ENCODE measurements around the gene PTTG1IP.
A peak's percentile ranks its signal among the peaks of the same experiment; 100 is the strongest.
"Not testable (repeated sequence)": the region's sequence is repeated elsewhere in the genome, so short reads cannot be mapped to it uniquely, and the experiment has no call there.

Gene PTTG1IP

GRCh38 chr21:44879238-44879637 lies 5.7 kb upstream of the PTTG1IP start:
- not testable (repeated sequence) for DNase-seq

DNA sequence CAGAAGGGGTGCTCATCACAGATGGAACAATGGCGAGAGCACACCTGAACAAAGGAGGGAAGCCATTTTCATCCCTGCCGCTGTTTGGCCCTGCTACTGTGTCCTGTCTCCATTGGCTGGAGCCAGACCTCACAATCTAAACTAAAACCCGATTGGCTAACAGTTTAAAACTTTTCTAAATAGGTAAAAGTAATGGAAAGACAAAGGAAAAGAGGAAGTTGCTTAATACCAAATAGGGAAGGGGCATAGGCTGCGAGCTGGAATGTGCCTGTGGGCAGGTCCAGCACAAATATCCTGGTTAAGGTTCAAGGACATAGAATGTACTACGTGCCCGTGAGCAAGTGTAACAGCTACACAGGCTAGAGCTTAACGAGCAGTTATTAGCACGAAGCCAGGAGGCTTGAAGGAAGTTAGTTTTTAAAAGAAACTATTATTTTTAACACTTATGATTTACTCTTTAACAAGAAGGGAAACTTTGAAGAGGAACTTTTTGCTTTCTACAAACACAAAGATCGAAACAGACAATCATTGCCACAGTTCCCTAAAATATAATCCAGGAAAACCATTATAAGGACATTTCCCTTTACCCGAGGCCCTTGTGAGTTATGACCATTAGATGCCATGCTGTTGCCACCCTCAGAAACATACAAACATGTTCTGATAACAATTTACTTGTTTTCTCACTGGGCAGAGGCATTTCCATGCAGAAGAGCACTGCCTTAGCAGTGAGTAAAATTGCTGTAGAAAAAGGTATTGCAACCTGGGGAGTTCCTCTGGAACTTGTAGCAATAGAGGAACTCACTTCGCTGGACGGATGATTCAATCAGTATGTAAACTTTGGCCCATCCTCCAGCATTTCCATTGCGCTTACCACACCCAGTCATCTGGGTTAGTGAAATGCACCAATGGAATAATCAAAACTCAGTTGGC lies 4.8 kb upstream of the PTTG1IP start:
- DNase-seq, result no peak

GRCh38 chr21:44876849-44877575 lies 3.5 kb upstream of the PTTG1IP start:
- DNase-seq, result no peak

DNA sequence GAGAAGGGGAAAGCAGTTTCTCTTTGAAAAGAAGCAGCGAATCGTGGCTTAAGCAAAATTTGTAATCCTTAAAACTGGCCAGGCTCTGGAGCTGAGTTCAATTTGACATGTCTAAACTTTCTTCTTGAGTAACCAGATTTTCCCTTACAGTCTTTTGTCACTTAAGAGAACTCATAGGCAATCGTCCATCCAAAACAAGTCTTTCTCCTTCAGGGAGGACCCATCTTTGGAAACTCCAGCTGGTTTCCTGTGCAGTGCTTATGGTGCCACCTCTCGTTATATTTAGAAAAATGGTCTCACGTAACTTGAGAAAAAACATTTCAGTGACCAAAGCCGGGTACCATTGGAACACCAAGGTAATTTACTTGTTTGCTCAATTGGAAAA lies 1.8 kb upstream of the PTTG1IP start:
- no peak for DNase-seq

DNA sequence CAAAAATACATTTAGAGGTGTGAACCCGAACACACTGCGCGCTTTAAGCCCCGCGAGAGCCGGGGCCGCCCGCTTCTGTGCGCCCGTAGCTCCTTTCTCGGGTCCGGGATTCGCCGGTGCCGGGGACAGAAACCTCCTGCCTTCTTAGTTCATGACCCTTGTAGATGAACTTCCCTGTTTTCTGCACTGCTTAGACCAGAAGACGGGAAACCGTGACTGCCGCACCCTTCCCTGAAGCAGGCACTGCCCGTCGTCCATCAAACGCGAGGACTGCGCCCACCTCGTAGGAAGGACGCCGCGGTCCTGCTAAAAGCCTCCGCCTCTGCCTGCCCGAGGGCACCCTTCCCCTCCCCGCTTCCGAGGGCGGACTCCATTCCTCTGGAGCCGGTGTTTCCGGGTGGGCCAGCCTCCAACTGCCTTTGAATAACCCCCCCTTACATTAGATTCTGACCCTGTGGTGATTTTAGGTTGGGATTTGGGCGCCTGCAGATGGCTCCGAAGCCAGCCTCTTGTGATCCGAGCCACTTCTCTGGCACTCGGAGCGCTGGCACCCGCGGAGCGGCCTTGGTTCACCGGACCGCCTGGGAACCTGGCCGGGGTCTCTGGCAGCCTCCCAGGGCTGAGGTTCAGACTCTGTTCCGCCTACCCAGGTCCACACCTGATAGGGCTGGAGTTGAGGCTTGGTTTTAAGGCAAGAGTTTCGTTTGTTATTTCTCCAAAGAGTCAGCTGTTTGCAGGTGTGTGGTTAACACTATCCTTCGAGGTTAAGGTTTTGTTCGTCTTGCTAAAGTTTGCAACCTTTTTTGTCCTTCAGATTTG lies 1.2 kb upstream of the PTTG1IP start:
- DNase-seq, result no peak

- DNase-seq, result no peak
Measured at GRCh38 chr21:44874240-44874496, 678 bp upstream of the PTTG1IP start.

DNA sequence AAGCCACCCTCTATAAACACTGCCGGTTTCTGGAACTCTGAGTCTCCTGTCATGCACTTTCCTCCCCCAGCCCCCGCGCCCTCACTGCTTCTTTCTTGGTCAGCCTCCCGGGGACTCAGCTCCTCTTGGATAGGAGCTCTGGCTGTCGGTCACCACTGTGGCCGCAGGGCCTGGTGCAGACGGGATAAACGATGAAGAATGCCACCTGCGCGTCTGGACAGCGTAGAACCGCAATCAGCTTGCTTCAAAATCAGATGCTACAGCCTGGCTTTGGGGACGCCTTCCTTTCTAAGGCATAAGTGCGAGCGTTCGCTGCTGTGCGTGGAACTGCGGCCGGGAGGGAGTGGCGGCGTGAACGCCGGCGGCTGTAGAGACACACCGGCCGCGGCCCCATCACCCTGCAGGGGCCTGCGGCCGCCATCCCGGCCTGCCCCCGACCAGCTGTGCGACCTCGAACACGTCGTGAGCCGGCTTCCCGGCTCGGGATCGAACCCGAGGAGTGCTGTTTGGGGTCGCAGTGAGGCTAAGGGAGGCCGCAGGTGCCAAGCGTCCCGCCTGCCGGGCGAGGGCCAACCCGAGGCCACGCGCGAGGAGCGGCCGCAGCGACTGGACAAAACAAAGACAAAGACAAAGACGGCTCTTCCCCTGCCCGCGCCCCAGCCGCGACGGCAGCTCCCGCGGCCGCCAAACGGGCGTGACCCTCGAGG lies 688 bp downstream of the PTTG1IP start:
- no peak for DNase-seq

DNA sequence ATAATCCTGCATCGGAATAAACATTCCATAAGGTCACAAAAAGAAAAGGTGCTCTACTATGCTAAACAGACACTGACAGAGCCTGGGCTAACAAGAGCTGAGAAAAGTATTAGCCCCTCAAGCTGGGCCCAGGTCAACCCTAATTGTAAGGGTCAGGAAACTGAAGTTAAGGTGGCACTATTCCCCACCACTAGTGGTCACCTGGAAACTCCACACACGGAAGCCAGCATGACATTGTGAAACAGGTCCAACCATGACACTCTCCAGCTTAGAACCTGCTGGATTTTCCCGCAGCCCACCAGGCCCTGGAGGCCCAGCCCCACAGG lies 1.2 kb downstream of the PTTG1IP start:
- DNase-seq, result no peak

DNA sequence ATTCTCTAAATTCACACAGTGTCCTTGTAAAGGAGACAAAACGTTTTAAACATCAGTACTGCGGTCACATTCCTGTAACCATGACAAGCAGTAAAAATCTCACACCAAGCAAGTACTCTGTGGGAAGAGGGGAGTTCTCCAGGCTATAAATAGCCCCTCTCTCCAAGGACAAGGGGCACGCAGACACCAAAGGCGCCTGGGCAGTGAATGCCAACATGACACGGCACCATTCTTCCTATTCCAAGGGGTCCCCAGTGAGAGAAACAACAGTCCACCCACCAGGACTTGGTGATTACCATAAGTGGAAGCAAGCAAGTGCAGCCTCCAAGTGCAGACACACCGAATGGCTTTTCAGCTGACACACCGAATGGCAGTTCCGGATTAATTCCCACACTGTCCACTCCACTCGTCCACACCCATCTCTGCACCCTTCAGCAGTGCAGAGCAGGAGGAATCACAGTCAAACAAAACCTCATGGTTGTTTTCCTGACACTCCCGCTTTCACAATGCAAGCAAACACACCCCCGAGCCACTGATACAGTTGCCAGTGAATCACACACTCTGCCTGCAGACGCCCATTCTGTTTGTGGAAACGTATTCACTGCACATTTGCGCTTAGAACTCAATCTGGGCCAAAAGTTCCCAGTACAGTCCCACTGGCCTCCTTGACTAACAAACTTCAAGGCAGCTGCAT lies 1.8 kb downstream of the PTTG1IP start:
- DNase-seq, result no peak

GRCh38 chr21:44870748-44871495 lies 2.6 kb downstream of the PTTG1IP start:
- no peak for DNase-seq

- no peak for DNase-seq
Measured at GRCh38 chr21:44869781-44870747, 3.4 kb downstream of the PTTG1IP start.

DNA sequence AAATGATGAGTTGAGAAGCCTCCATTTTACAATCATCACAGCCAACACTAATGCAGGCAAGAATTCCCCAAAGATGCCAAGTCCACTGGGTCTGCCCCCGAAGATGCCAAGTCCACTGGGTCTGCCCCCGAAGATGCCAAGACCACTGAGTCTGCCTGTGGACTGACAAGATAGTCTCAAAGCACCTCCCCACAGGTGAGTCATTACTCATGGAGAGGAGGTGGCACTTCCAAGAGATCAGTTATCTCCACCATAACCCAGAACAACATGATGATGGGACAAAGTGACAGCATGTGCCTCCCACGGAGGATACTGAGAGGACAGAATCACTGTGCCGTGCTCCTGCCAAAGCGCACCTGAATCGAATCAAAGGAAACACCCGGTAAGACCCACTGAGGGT lies 4.8 kb downstream of the PTTG1IP start:
- DNase-seq, result no peak

GRCh38 chr21:44867999-44868700 lies 5.3 kb downstream of the PTTG1IP start:
- peak; percentile 50 for DNase-seq

- DNase-seq, result no peak
Measured at GRCh38 chr21:44867464-44867863, 6.0 kb downstream of the PTTG1IP start.

DNA sequence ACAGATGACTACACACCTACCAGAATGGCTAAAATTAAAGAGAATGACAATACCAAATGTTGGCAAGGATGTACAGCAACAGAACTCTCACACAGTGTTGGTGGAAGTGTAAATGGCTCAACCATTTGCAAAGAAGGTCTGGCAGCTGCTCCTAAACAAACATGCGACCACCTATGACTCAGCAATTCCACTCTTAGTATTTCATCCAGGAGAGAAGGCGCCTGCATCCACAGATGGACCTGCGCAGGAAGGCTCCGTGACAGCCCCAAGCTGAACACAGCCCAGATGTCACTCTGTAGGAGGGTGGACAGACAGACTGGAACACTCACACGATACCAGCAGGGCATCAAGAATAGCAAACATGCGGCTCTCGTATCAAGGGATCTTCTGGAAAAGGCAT lies 6.7 kb downstream of the PTTG1IP start:
- no peak for DNase-seq

DNA sequence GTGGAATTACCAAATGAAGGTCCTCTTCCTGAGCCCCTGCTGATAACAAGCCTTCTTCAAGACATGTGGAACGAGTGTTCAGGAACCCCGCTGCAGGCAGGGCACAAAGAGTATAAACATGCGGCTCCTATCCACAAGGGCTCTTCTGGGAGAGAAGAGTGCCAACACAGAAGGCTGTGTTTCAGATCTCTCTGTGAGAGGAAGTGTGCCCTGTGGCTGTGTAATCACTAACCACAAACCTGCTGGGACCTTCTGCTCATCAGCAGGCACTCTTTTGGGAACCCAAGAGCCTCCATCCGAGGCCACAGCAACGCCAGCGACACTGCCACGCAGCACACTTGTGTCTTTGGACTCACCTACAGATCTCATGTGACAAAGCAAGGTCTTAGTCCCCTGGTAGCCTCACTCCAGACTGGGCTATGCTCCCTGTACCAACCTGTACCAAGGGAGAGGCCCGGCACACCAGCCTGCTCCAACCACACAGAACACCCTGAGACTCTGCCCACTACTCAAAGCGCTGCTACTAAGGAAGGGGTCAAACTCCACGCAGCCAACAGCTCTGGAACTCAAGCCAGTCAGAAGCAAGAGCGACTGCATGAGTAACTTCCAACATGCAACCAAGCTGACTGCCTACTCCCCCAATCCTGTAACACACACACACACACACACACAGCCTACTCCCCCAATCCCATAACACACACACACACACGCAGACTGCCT lies 7.8 kb downstream of the PTTG1IP start:
- DNase-seq, result peak; percentile 51

DNA sequence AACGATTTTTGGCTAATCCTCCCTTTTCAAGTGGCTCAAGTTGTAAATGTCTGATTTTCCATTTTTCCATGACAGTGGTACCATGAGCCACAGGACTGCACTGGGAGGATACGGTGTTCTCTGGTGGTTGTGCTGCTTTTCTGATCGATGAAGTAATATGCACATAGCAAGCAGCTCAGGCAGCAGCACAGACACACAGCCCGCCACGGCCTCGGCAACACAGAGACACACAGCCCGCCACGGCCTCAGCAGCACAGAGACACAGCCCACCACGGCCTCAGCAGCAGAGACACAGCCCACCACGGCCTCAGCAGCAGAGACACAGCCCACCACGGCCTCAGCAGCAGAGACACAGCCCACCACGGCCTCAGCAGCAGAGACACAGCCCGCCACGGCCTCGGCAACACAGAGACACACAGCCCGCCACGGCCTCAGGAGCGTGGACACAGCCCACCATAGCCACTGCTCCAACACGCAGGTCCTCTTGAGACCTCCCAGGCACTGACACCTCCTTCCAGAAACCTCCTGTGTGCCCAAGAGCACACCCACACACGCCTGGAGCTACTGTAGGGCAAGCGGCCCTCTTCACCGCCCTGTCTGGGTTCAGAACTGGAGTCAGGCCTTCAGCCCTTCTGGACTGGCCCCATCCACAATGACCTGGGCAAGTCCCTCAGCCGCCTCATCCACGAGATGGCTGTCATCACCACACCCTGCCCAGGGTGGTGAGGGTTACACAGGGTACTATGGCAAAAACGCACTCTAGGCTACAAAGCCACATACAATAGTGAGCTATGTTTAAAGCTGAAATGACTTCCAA lies 10.4 kb downstream of the PTTG1IP start:
- no peak for DNase-seq

DNA sequence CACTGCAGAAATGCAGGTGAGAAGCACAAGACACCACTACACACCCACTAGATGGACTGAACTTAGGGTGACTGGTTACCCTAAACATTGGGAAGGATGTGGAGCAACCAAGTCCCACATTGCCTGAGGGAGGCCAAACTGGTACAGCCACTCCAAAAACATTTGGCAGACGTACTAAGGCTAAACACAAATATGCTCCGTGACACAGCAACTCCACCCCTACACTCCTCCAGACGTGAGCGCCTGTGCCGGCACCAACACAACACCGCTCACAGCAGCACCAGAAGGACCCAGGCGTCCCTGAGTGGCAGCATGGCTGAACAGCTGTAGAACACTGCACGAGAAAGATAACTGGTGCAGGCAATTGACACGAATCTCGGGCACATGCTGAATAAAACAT lies 14.7 kb downstream of the PTTG1IP start:
- DNase-seq, result no peak

Measured in stimulated activated CD4-positive, alpha-beta T cell treated with anti-CD3 and anti-CD28 coated beads, Interleukin-1b, Interleukin-23, amount 100 ng/mL, for 48 hours (primary cell).